A549 (cell line): ENCODE measurements around the gene G2E3.

Experiments used
- ESRRA ChIP-seq: fragments of 150-350 bp; IDR thresholded peaks from 2 replicates; pipeline ENCODE4 v1.6.1; 2014; ENCODE audit warnings: mild to moderate bottlenecking, low read length, borderline replicate concordance
- HDAC2 ChIP-seq: fragments of 200-600 bp; sonication (generic); IDR thresholded peaks from 2 replicates; pipeline ENCODE4 v1.6.1; 2016
- JUN ChIP-seq, 2 experiments: fragments of >200 bp; sonication (Bioruptor Twin); formaldehyde crosslinking; IDR thresholded peaks; 2 replicates in 1 of 2; 3 replicates in 1 of 2; pipeline ENCODE4 v1.6.1; 2016 to 2017
- MAX ChIP-seq: IDR thresholded peaks from 2 replicates; pipeline ENCODE4 v1.6.1; 2012
- TF ChIP-seq, protein P1 (sequence below): fragments of >200 bp; sonication (Bioruptor Twin); formaldehyde crosslinking; IDR thresholded peaks from 3 replicates; pipeline ENCODE4 v1.5.1; 2016
- TF ChIP-seq, protein P2 (sequence below): fragments of 200-600 bp; sonication (generic); IDR thresholded peaks from 2 replicates; pipeline ENCODE4 v1.6.1; 2016; ENCODE audit warnings: antibody characterized with exemption, mild to moderate bottlenecking, moderate library complexity

DNA sequence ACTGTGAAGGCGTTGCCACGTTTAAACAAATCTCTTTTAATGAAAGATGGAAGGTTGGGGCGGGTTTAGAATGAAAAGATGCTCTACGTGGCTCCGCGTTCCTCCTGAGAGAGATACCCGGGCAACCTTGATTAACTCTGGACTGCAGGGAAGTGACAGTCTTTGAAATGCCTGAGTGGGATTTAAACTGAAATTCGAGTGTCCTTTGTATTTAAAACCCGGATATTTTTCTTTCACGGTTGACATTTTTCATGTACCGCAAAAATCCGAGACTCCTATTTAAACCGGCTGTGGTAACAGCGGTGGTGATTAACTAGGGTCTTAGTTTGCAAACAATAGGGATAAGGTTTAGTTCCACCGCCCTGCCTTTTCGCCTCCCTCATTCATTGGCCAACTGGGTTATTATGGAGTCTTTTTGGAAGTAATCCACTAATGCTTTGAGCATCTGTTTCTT is 707 bp downstream of the G2E3 start:
- TF ChIP-seq, protein P1, sequence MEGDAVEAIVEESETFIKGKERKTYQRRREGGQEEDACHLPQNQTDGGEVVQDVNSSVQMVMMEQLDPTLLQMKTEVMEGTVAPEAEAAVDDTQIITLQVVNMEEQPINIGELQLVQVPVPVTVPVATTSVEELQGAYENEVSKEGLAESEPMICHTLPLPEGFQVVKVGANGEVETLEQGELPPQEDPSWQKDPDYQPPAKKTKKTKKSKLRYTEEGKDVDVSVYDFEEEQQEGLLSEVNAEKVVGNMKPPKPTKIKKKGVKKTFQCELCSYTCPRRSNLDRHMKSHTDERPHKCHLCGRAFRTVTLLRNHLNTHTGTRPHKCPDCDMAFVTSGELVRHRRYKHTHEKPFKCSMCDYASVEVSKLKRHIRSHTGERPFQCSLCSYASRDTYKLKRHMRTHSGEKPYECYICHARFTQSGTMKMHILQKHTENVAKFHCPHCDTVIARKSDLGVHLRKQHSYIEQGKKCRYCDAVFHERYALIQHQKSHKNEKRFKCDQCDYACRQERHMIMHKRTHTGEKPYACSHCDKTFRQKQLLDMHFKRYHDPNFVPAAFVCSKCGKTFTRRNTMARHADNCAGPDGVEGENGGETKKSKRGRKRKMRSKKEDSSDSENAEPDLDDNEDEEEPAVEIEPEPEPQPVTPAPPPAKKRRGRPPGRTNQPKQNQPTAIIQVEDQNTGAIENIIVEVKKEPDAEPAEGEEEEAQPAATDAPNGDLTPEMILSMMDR, result no peak
- TF ChIP-seq MAX (no peak), ESRRA (no peak), HDAC2 (no peak), JUN (IDR thresholded peaks at IDR 0.05) (no peak)
- TF ChIP-seq, protein P2, sequence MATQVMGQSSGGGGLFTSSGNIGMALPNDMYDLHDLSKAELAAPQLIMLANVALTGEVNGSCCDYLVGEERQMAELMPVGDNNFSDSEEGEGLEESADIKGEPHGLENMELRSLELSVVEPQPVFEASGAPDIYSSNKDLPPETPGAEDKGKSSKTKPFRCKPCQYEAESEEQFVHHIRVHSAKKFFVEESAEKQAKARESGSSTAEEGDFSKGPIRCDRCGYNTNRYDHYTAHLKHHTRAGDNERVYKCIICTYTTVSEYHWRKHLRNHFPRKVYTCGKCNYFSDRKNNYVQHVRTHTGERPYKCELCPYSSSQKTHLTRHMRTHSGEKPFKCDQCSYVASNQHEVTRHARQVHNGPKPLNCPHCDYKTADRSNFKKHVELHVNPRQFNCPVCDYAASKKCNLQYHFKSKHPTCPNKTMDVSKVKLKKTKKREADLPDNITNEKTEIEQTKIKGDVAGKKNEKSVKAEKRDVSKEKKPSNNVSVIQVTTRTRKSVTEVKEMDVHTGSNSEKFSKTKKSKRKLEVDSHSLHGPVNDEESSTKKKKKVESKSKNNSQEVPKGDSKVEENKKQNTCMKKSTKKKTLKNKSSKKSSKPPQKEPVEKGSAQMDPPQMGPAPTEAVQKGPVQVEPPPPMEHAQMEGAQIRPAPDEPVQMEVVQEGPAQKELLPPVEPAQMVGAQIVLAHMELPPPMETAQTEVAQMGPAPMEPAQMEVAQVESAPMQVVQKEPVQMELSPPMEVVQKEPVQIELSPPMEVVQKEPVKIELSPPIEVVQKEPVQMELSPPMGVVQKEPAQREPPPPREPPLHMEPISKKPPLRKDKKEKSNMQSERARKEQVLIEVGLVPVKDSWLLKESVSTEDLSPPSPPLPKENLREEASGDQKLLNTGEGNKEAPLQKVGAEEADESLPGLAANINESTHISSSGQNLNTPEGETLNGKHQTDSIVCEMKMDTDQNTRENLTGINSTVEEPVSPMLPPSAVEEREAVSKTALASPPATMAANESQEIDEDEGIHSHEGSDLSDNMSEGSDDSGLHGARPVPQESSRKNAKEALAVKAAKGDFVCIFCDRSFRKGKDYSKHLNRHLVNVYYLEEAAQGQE, result no peak
